M059J (cell line): Measurements from ENCODE around the gene AKAP7. TPM values are rescaled to one million over a fixed set of nuclear protein-coding genes. Genes with fewer than 3 reads are reported as not detected.
A peak's percentile ranks its signal among the peaks of the same experiment; 100 is the strongest.
"Not testable (repeated sequence)": the region's sequence is repeated elsewhere in the genome, so short reads cannot be mapped to it uniquely, and the experiment has no call there.

ENCODE experiments used
- DNase-seq: peaks from one replicate; pipeline ENCODE4 v3.0.0-alpha.2; 2012; ENCODE audit warnings: low read depth
- total RNA-seq: library from RNA; depleted of rRNA; stranded (reverse); fragments of >200 nt; shearing (Covaris generic); gene quantifications from 2 replicates; pipeline ENCODE4 v1.2.3, GENCODE V29; 2014

The AKAP7 gene
- total RNA-seq, 1 experiment from 2014 or later = 6.8 TPM

DNA sequence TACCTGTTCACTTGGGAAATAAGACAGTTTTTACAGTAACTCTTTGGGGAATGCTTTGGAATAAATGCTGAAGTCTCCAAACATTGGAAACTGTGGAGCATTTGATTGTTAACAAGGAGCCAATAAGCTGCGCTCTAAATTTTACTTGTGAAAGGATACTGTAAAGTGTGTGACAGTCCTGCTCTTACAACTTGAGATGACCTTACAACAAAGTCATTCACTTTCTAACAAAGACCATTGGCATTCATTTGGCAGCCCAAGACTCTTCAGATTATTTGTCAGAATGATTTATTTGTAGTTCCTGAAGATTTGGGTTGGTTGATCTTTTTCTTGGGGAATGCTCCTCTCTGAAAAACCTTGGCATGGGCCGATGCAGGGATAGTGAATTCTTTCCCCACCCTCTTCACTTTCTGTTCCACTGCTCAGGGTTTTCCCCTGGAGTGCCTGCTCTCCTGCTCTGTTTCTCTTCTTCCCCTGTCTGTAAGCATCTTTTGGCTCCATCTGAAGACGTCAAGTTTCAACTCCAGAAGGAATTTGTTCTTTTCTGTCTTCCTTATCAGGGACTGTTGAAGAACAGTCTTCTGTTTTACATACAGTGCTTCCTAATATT, 116.4 kb downstream of the AKAP7 start:
- no peak for DNase-seq

DNA sequence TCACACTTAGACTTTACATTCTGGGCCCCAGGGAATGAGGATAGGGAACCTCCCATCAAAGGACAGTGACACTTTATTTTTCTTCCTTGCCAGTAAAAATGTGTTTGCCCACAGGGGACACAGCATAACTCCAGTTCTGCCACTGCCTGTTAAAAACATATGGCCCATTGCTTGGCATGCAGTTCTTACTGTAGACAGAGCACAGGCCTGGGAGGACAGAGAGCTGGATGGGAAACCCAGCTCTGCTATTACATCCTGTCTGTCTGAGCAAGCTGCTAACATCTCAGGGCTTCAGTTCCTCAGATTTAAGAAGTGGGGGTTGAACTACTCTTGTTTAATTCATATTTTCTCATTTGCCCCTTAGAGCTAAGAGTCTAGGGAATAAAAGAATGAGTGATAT, 120.2 kb downstream of the AKAP7 start:
- no peak for DNase-seq

DNA sequence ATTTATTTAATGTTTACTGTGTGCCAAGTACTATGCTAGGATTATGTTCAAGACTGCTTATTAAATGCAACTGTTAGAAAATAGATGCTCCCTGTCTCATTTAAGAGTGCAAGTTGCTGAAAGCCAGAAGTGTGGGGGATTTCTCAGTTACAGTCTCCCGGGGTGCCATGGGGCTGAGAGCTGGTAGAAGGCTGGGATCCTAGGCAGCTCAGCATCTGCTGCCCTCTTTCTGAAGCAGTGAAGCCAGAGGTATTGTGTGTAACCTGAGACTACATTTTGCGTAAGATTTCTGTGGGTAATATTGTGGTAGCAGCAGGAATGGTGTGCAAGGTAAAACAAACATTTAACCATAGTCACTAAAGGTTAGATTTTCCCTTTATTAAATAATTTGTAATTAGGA, 120.6 kb downstream of the AKAP7 start:
- DNase-seq = peak; percentile 42

DNA sequence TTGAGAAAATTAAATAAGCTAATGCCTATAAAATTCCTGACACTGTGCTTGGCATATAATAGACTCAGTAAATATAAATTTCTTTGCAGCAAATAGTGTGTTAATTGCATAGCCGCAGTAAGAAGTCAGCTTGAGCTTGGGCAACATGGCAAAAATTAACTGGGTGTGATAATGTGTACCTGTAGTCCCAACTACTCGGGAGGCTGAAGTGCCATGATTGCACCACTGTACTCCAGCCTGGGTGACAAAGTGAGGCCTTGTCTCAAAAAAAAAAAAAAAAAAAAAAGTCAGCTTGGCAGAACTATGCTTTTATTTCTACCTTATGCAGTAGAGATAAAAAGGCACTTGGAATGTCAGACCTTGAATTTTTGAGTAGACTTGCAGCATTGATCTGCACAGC, 121.8 kb downstream of the AKAP7 start:
- no peak for DNase-seq

DNA sequence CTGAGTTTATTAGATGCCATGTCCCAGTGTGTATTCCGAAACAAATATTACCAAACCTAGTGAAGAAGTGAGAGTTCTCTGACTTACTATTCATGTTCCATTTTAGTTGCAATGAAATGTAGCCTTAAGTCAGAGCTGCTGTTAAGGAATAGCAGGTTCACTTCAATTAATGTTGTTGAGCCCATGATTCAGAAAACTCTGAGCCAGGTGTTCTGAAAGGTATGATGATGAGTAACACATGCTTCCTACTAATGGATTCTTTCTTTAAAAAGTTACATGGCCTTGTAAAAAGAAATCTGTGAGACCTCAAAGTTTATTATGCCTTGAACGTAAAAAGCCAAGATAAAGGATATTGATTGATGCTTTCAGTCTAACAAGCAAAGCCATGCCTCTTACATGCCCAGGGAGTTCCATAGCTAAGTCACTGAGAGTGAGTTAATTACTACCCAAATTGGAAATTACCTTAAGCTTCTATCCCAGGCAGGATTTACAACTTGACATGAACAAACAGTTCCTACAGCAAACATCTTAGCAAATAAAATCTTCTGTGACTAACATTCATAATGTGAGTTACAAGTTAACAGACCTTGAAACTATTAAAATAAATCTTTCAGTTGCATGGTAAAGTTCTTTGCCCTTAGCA, 122.9 kb downstream of the AKAP7 start:
- no peak for DNase-seq

DNA sequence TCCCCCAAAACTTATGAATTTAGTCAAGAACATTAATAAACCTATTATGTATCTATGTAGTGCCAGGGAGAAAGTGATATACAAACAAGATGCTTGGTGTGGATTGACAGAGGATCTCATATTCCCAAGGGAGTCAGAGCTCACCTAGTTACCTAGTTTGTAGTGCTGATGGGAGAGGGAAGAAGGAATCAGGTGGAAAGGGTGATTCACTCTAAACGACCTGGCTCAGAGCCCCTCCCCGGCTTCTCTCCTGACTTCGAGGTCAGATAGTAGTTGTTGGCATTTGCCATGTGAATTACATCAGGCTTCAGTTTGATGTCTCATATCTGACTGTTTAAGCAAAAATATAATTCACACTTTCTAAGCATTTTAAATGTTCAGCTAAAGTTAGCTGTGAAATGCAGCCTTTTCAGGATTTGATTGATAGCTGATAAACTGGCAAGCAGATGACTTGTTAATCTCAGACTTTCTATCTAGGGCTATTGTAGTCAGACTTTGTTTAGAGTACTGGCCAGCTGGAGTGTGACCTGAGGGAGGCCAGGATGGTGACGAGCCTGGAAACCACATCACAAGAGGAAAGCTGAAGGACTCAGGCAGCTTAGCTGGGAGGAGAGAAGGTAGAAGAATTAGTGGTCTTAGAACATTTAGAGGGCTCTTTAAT, 123.7 kb downstream of the AKAP7 start:
- peak; percentile 64 for DNase-seq

DNA sequence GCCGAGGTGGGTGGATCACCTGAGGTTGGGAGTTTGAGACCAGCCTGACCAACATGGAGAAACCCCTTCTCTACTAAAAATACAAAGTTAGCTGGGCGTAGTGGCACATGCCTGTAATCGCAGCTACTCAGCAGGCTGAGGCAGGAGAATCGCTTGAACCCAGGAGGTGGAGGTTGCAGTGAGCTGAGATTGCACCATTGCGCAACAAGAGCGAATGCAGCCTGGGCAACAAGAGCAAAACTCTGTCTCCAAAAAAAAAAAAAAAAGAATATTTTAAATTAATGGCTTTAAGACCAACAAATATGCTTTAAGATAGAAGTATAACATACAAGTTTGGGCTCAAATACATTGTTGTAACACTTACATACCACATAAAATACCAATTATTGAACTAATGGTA, 125.7 kb downstream of the AKAP7 start:
- not testable (repeated sequence) for DNase-seq

DNA sequence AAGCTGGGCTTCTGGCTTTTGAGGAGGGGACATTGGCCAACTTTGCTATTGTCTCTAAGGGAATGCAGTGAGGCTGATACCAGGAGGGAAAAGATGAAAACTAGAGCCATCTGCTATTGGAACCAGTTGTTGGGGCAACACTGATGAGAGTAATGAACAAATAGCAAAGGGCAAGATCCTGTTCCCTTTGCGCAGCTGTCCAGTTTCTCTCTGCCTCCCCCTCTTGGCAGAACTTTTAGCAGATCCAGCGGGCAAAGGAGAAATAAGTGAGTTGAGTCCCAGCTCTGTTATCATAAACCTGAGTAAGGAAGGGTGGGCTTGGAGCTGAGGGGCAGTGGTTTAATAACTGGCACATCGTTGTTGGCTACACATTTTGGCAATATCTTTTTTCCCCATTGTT, 126.8 kb downstream of the AKAP7 start:
- DNase-seq = no peak

DNA sequence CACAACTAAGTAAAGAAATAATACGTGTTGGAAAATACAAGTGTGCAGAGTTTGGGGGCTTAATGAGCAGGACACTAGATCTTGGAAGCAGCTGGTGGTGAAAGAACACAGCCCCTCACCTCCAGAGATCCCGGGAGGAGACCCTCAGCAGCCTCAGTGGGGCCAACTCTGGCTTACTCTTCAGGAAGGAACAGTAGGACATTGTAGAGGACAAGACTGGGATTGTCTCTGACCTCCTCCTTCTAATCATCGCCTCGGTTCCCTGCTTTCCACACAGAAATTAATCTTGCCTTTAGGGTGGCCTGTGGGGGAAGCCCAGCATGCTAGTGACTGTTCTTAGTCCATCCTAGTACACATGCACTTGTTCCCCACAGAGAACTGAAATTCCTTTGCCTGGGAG, 130.7 kb downstream of the AKAP7 start:
- DNase-seq = no peak

DNA sequence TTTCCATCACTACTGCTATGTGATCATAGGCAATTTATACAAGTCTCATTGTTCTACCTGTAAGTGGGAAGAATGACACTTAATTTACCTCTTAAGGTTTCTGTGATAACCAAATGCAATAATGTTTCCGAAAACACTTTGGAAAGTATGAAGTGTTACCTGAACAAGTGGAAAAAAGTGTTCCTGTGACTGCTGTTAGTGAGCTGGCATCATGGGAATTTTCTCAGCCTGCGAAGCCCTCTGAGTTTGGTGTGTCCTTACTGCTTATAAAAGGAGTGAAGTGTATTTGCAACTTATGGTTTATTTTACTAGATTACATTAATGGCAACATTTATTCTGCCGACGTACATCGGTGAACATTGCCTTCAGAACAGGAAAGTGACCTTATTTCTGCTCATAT, 133.0 kb downstream of the AKAP7 start:
- DNase-seq = no peak

DNA sequence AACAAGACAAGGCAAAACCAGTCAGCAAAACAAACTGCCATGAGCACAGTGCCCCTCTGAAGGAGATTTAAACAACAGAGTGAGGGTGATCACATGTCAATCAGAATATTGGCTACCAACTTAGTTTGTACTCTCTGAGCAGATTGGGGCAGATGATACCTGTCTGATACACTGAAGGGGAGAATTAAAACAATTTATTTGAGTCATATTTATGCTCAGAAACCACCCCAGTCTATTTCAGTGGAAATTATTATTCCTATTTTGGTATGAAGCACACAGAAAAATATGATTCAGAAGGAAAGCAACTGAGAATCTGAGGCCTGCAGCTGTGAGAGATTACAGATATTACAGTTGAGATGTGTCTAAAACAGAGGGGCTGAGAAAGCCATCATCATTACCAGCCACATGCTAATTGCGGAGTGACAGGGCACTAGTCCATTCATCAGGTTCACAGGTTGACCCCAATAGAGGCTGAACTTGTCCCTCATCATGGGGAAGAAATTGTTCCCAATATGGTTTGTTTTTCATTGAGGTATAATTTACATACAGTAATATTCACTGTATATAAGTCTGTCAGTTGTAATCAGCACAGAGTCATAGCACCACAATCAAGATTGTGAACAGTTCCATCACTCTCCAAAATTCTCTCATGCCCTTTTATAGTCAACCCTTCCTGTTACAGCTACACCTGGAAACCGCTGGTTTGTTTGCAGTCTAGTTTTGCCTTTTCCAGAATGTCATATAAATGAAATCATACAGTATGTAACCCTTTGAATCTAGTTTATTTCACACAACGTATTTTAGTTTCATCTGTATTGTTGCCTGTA, 134.5 kb downstream of the AKAP7 start:
- no peak for DNase-seq

DNA sequence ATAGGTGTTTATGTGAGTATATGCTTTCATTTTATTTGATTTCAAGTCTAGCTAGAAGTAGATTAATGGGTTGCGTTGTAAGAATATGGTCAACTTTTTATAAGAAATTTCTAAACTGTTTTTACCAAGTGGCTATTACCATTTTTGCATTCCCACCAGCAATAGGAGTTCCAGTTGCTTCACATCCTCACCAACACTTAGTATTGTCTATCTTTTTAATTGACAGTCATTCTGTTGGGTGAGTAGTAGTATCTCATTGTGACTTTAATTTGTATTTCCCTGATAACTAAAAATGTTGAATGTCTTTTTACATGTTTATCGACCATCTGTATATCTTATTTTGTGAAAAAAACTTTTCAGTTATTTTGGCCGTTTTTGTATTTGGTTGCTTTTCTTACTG, 135.3 kb downstream of the AKAP7 start:
- DNase-seq = no peak

DNA sequence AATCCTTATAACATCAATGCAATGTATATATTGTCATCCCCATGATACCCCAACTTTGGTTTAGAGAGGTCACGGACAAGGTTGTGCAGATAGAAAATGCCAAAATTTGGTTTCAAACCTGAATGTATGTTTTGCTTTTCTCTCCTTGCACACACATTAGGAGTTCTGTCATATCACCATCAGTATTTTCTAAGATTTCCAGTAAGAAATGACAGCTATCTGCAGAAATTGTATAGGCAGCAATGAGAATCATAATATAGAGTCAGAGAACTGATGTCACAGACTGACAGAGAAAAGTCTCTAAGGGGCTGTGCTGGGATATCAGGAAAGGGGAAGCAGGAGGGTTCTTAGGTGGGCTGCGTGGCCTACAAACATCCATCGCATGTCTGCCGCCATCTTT, 140.0 kb downstream of the AKAP7 start:
- DNase-seq = no peak

DNA sequence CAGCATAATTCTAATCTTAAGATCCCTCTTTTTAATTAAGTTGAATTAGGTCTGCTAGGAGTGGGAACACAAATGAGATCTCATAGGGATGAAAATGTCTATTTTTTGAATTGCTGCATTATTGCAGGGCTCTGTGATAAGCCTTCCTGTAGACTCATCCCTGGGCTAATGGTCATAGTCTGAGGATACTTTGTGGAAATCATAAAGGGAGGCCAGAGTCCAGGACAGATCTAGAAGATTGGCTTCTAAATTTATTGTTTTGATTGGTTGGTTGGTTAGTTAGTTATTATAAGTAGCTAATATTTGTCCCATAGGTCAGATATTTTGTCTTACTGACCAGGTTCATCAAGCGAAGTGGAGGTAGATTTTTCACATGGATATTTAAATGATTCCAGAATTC, 142.3 kb downstream of the AKAP7 start:
- no peak for DNase-seq

DNA sequence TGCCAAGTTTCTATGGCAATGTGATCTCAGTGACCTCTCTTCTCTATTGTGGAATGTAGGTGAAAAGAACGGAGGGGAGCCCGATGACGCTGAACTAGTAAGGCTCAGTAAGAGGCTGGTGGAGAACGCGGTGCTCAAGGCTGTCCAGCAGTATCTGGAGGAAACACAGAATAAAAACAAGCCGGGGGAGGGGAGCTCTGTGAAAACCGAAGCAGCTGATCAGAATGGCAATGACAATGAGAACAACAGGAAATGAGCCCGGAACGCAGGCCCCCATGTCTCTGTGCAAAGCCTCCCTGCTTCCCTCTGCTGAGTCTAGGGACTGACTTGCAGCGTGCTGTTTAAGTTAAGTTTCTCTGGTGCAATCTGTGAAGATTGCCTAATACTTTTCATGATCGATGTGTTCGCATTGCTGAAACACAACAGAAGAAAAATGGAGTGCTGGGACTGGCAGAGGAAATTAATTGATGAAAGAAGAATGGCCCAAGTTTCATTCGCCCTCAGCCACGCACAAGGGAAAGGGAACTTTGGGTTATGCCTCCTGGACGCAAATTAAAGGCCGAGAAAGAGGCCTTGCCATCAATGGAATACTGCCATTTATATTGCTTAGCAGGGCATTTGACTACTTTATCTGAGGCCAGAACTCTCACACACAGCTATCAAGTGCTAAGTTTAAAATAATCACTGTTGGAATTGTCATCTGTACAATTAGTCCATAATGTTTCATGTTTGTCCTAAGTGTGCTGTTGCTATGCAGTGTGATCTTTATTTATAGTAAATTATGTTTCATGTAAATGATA, 146.4 kb downstream of the AKAP7 start:
- DNase-seq = no peak

DNA sequence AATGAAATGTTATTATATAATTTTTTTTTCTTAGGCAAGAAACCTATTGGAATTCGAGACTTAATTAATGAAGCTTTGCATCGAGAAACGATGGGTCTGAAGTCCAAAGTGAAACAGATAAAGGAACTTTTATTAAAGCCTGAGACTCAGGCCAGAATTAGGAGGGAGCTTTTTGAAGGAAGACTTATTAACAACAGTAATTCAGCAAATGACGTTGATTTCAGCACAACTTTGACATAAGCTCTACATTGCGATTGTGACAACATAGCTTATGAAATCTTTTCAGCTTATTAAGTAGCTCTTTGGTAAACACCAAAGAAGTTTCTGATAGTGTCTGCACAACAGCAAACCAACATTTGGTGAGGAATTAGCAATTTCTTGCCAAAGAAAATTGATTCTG, 147.1 kb downstream of the AKAP7 start:
- DNase-seq = no peak

DNA sequence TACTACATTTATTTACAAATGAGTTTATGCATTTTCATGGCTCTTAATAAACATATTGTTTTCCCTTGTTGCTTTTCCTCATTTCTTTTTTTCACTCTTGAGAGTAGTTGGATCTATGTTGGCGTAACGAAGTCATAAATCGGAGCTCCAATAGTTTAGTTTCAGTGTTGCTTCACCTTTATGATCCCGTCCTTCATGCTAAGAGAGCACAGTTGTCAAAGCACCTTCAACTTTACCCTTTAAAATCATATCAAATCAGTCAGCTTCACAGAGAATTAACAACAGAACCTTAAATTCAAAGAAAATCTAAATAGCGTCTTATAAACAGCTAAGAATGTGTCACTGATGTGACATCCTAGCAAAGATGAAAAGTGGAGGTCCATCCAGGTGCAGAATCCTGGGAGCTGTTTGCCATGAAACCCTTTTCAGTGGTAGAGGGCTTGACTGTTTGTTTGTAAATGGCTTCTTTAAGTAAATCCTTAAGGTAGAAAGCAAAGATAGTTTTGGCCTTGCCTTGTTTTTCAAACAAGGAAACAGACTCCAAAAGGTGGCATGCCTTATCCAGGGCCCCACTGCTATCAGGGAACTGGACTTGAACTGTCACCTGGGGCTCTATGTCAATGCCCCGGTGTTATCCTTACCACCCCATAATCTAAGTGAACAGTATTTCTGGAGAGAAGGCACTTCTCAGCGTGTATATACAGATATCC, 148.4 kb downstream of the AKAP7 start:
- DNase-seq = no peak

DNA sequence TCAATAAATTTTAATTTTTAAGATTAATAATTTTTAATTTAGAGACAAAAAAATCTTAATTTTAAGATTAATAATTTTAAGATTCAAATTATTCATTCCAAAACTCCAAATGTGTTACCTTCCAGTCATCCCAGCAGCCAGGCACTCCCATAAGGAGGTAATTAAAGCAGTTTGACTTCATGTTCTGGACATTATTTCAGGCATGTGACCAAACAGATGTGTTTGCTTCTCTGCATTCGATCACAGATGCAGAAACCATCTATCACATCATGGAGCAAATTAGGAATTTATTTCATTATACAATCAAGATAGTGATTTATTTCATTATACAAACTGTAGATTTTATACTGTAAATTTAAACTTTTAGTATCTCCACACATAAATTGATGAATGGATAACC, 150.3 kb downstream of the AKAP7 start:
- DNase-seq = no peak

DNA sequence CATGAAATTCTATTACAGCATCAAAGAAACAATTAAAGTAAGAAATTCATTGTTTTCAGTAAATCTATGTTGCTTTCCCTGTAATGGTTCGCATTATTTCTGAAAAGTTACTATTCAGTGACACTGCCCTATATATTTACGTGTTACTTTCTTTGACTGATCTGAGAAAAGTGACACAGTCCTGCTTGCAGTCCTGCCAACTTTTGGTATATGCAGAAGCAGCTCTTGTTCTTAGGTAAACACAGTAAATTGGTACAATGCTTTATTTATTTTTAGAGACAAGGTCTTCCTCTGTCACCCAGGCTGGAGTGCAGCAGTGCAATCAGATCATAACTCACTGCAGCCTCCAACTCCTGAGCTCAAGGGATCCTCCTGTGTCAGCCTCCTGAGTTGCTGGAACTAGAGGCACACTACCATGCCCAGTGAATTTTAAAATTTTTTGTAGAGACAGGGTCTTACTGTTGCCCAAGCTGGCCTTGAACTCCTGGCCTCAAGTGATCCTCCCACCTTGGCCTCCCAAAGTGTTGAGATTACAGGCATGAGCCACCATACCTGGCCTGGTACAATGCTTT, 151.3 kb downstream of the AKAP7 start:
- DNase-seq = no peak

DNA sequence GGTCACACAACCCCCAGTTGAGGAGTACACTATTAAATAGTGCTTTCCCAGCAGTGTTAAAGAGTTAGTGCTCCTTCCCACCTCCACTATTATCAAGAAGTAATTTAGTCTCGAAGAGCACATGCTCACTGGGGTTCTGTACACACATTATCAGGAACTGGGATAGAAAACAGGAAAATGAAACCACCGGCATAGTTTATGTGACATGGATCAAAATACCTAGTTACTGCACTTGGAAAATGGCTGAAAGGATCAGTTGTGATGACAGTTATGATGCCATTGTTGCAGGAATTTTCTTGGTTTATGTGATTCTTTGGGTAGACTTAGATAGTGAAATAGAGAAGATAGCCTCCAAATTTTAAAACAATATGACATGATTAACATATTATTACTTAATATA, 152.9 kb downstream of the AKAP7 start:
- DNase-seq = no peak

DNA sequence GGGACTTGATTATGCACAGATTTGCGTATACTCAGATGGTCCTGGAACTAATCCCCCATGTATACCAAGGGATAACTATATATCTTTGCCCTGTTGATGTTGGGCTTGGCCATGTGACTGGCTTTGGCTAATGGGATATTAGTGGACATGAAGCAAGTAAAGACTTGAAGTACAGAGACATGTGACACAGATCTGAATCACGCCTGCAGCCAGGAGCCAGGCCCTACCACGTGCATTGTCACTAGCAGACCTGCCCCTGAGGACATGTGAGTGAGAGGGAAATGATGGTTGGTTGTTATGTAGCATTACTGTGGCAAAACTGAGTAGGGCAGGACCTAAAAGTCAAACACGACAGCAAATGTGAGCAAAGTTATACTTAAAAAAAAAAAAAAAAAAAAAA, 155.7 kb downstream of the AKAP7 start:
- DNase-seq = no peak
